ENCODE measurements around the gene AP3S2. TPM values are rescaled to one million over a fixed set of nuclear protein-coding genes. Genes with fewer than 3 reads are reported as not detected.
"Not testable (repeated sequence)": the region's sequence is repeated elsewhere in the genome, so short reads cannot be mapped to it uniquely, and the experiment has no call there.

Gene AP3S2
- total RNA-seq (30.3 TPM), polyA plus RNA-seq (12.2 TPM)
- long read RNA-seq, donor 1: 0 reads
- long read RNA-seq, donor 2: 0 reads
- long read RNA-seq, donor 3, full-length matches to known transcripts: 22 of 22 reads
- long read RNA-seq, donor 3, partial matches to known transcripts: 0 of 22 reads
- long read RNA-seq, donor 3, other reads (novel, unspliced or antisense): 0 of 22 reads
- long read RNA-seq, donor 4, full-length matches to known transcripts: 3 of 3 reads
- long read RNA-seq, donor 4, partial matches to known transcripts: 0 of 3 reads
- long read RNA-seq, donor 4, other reads (novel, unspliced or antisense): 0 of 3 reads
- long read RNA-seq, donor 5, full-length matches to known transcripts: 13 of 13 reads
- long read RNA-seq, donor 5, partial matches to known transcripts: 0 of 13 reads
- long read RNA-seq, donor 5, other reads (novel, unspliced or antisense): 0 of 13 reads
- long read RNA-seq, donor 6, full-length matches to known transcripts: 14 of 14 reads
- long read RNA-seq, donor 6, partial matches to known transcripts: 0 of 14 reads
- long read RNA-seq, donor 6, other reads (novel, unspliced or antisense): 0 of 14 reads
- long read RNA-seq, donor 7, full-length matches to known transcripts: 21 of 21 reads
- long read RNA-seq, donor 7, partial matches to known transcripts: 0 of 21 reads
- long read RNA-seq, donor 7, other reads (novel, unspliced or antisense): 0 of 21 reads
- long read RNA-seq, donor 8, full-length matches to known transcripts: 2 of 2 reads
- long read RNA-seq, donor 8, partial matches to known transcripts: 0 of 2 reads
- long read RNA-seq, donor 8, other reads (novel, unspliced or antisense): 0 of 2 reads
- long read RNA-seq, donor 9, full-length matches to known transcripts: 9 of 9 reads
- long read RNA-seq, donor 9, partial matches to known transcripts: 0 of 9 reads
- long read RNA-seq, donor 9, other reads (novel, unspliced or antisense): 0 of 9 reads
- long read RNA-seq, donor 10, full-length matches to known transcripts: 8 of 8 reads
- long read RNA-seq, donor 10, partial matches to known transcripts: 0 of 8 reads
- long read RNA-seq, donor 10, other reads (novel, unspliced or antisense): 0 of 8 reads

DNA sequence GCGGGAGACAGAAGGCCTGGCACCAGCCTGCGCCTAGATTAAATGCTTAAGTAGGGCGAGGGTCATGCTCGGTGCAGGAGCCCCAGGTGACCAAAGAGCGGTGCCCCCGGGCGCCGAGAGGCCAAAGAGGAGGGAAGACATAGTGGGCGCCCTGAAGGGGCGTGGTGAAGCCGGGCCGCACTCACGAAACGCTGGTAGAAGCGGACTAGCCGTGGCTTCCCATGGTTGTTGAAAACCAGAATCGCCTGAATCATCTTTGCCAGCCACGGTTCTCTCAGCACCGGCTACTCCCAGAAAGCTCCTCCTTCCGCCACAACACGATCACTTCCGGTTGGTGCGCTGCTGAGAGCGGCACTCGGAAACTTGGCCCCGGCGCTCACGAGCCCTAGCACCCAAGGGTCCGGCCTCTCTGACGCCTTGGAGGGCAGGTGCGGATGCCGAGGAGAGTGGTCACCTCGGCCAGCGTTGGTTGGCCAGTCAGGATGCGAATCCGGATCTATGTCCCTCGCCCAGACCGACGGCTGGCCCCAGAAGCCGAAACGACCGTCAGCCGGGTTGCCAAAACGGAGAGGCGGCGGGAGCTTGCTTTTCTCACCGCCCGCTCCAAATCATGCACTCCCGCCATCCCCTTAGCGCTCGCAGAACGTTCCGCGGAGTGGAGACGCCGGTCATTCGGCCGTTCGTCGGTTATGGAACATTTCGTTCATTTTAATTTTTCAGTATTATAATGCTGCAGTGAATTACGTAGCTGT is at the start of gene AP3S2:
Gene AP3S2 (minus strand): TSS at position 299 of the 752 bp plus-strand sequence. CDS start 45 bp downstream, at position 254.
- Histone ChIP-seq H3K36me3 (ENCODE audit: control insufficient read depth in 2 of 2, insufficient read depth in 2 of 2, low read length in 1 of 2) (peaks cover 1 to 2% of the 10 kb centered on the region in 2 donors), H3K27ac (ENCODE audit: low read depth in 1 of 2, low read length in 1 of 2) (peak within 1 kb of the TSS; percentile 87 to 95), H3K4me1 (ENCODE audit: control insufficient read depth in 2 of 2, insufficient read depth in 2 of 2, low read length in 2 of 2) (peaks cover 2 to 10% of the 10 kb centered on the region in 2 donors), H3K4me3 (ENCODE audit: low read length in 2 of 2) (peak within 1 kb of the TSS; percentile 95 to 99), H3K9me3 (ENCODE audit: control insufficient read depth in 2 of 2, insufficient read depth in 1 of 2, low read length in 1 of 2) (no peaks in the 10 kb centered on the region), H3K27me3 (ENCODE audit: control insufficient read depth in 2 of 2, insufficient read depth in 1 of 2, low read length in 1 of 2) (peaks cover 0 to 2% of the 10 kb centered on the region in 2 donors)
- peak; percentile 82 to 96 (median 89) for DNase-seq (ENCODE audit: low read depth in 6 of 9, low spot score in 9 of 9)
- WGBS: under 1% methylated on average over 62 of the region's 62 CpGs

DNA sequence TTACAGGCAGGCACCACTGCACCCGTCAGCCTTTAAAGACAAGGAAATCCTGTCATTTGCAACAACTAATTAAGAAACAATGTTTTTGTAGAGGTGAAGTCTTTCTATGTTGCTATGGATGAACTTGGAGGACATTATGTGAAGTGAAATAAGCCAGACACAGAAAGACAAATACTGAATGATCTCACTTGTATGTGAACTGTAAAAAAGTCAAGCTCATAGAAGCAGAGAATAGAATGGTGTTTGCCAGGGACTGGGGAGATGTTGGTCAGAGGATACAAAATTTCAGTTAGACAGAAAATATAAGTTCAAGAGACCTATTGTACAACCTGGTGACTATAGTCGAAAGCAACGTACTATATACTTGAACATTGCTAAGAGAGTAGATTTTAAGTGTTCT is 46.1 kb upstream of the AP3S2 start:
- 98% methylated on average over 3 of the region's 3 CpGs for WGBS
- no peak for DNase-seq (ENCODE audit: low read depth in 6 of 9, low spot score in 9 of 9)
- Histone ChIP-seq H3K36me3 (ENCODE audit: control insufficient read depth in 2 of 2, insufficient read depth in 2 of 2, low read length in 1 of 2) (no peaks in the 10 kb centered on the region), H3K9me3 (ENCODE audit: control insufficient read depth in 2 of 2, insufficient read depth in 1 of 2, low read length in 1 of 2) (no peaks in the 10 kb centered on the region), H3K4me1 (ENCODE audit: control insufficient read depth in 2 of 2, insufficient read depth in 2 of 2, low read length in 2 of 2) (peaks cover 4 to 17% of the 10 kb centered on the region in 2 donors), H3K27ac (ENCODE audit: low read depth in 1 of 2, low read length in 1 of 2) (no peak overlapping the region), H3K4me3 (ENCODE audit: low read length in 2 of 2) (no peak overlapping the region), H3K27me3 (ENCODE audit: control insufficient read depth in 2 of 2, insufficient read depth in 1 of 2, low read length in 1 of 2) (no peaks in the 10 kb centered on the region)

DNA sequence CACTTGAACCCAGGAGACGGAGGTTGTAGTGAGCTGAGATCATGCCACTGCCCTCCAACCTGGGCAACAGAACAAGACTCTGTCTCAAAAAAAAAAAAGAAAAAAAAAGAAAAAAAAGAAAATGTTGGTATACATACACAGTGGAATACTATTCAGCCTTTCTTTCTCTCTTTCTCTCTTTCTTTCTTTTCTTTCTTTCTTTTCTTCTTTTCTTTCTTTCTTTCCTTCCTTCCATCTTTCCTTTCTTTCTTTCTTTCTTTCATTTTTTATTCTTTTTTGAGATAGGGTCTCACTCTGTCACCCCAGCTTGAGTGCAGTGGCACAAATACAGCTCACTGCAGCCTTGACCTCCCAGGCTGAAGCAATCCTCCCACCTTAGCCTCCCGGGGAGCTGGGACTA is 45.6 kb upstream of the AP3S2 start:
- not testable (repeated sequence) for H3K36me3 ChIP-seq (ENCODE audit: control insufficient read depth in 2 of 2, insufficient read depth in 2 of 2, low read length in 1 of 2); H3K27me3 ChIP-seq (ENCODE audit: control insufficient read depth in 2 of 2, insufficient read depth in 1 of 2, low read length in 1 of 2); H3K4me3 ChIP-seq (ENCODE audit: low read length in 2 of 2); DNase-seq (ENCODE audit: low read depth in 6 of 9, low spot score in 9 of 9); H3K27ac ChIP-seq (ENCODE audit: low read depth in 1 of 2, low read length in 1 of 2); H3K9me3 ChIP-seq (ENCODE audit: control insufficient read depth in 2 of 2, insufficient read depth in 1 of 2, low read length in 1 of 2)
- 96% methylated on average over 2 of the region's 2 CpGs for WGBS
- H3K4me1 ChIP-seq (ENCODE audit: control insufficient read depth in 2 of 2, insufficient read depth in 2 of 2, low read length in 2 of 2): peaks cover 4 to 17% of the 10 kb centered on the region in 2 donors

DNA sequence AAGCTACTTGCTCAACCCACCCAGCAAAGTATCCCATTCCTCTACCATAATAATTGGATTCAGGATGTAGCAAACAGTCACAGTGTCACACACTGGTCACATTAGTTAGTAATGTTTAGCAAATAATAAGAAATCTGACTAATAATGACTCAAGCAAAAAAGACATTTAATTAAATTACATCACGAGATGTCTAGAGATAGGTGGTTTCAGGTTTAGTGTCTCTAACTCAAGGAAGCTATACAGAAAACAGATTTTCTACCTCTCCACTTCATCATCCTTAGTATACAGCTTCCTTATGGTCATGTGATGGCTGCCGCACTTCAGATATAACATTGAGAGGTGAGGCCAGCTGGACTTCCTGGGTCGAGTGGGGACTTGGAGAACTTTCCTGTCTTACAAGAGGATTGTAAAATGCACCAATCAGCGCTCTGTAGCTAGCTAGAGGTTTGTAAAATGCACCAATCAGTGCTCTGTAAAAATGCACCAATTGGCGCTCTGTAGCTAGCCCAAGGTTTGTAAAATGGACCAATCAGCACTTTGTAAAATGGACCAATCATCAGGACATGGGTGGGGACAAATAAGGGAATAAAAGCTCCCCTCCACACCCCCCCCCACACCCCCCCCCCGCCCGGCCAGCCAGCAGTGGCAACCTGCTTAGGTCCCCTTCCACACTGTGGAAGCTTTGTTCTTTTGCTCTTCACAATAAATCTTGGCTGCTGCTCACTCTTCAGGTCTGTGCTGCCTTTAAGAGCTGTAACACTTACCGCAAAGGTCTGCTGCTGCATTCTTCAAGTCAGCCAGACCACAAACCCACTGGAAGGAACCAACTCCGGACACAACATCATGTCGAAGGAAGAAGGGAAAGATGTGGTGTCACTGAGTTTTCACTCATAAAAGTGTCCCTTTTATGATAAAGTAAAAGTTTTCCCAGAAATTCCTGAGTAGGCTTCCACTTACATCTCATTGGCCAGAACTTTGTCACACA is 43.9 kb upstream of the AP3S2 start:
- WGBS: 48% methylated on average over 10 of the region's 10 CpGs
- Histone ChIP-seq H3K27me3 (ENCODE audit: control insufficient read depth in 2 of 2, insufficient read depth in 1 of 2, low read length in 1 of 2) (no peaks in the 10 kb centered on the region), H3K4me1 (ENCODE audit: control insufficient read depth in 2 of 2, insufficient read depth in 2 of 2, low read length in 2 of 2) (peaks cover 4 to 17% of the 10 kb centered on the region in 2 donors), H3K9me3 (ENCODE audit: control insufficient read depth in 2 of 2, insufficient read depth in 1 of 2, low read length in 1 of 2) (no peaks in the 10 kb centered on the region), H3K36me3 (ENCODE audit: control insufficient read depth in 2 of 2, insufficient read depth in 2 of 2, low read length in 1 of 2) (no peaks in the 10 kb centered on the region), H3K4me3 (ENCODE audit: low read length in 2 of 2) (no peak overlapping the region), H3K27ac (ENCODE audit: low read depth in 1 of 2, low read length in 1 of 2) (no peak overlapping the region)
- DNase-seq (ENCODE audit: low read depth in 6 of 9, low spot score in 9 of 9): peak in 1 of 9 donors; percentile 12

DNA sequence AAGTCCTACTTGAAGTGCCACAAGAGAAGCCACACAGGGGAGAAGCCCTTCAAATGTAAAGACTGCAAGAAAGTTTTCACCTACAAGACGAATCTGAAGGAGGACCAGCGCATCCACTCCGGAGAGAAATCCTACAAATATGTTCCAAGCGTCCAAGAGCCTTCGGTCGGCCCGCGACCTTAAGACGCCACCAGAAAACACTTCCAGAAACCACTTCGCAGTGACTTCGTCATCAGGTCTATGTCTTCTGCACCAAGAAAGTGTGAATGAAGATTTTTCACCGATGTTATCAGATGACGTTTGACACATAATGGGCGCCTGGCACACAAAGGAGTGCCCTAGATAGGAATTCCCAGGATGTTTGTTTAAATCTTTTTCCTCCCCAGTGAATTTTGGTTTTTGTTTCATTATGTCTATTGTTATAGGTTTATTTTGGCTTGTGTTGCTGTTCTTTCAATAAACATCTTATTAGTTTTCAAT is 43.0 kb upstream of the AP3S2 start:
- no peak overlapping the region for H3K27ac ChIP-seq (ENCODE audit: low read depth in 1 of 2, low read length in 1 of 2)
- no peaks in the 10 kb centered on the region for H3K27me3 ChIP-seq (ENCODE audit: control insufficient read depth in 2 of 2, insufficient read depth in 1 of 2, low read length in 1 of 2)
- no peaks in the 10 kb centered on the region for H3K9me3 ChIP-seq (ENCODE audit: control insufficient read depth in 2 of 2, insufficient read depth in 1 of 2, low read length in 1 of 2)
- no peak for DNase-seq (ENCODE audit: low read depth in 6 of 9, low spot score in 9 of 9)
- H3K4me1 ChIP-seq (ENCODE audit: control insufficient read depth in 2 of 2, insufficient read depth in 2 of 2, low read length in 2 of 2): peaks cover 4 to 17% of the 10 kb centered on the region in 2 donors
- no peak overlapping the region for H3K4me3 ChIP-seq (ENCODE audit: low read length in 2 of 2)
- 93% methylated on average over 14 of the region's 14 CpGs for WGBS
- H3K36me3 ChIP-seq (ENCODE audit: control insufficient read depth in 2 of 2, insufficient read depth in 2 of 2, low read length in 1 of 2): no peaks in the 10 kb centered on the region

DNA sequence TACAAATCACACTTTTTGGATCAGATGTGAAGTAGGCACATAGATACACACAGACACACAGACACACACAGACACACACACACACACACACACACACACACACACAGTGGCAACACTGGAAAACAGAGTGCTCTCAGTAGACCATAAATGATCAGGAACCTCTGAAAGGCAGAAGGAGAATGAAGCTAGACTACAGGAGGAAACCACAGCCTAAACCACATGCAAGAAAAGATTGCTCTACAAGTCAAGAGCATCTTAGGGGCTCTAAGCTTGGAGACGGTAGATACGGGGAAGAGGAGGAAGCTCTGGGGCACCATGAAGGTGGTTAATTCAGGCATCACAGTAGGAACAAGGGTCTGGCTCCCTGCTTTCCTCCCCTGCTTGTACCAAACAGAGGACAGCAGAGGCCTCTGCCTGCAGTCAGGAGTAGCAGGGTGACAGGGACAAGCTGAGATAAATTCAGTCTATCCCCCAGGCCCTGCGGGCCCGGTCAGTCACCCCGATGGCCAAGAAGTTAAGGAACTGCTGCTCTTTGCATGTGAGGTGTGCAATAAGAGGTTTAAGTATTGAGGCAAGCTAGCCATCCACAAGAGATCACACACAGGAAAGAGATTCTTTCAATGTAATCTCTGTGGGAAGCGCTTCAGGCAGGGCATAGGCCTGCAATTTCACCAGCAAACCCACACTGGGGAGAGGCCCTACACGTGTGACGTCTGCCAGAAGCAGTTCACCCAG is 42.4 kb upstream of the AP3S2 start:
- H3K36me3 ChIP-seq (ENCODE audit: control insufficient read depth in 2 of 2, insufficient read depth in 2 of 2, low read length in 1 of 2): no peaks in the 10 kb centered on the region
- peak overlapping the region in 1 of 2 donors; percentile 63 for H3K27ac ChIP-seq (ENCODE audit: low read depth in 1 of 2, low read length in 1 of 2)
- H3K9me3 ChIP-seq (ENCODE audit: control insufficient read depth in 2 of 2, insufficient read depth in 1 of 2, low read length in 1 of 2): no peaks in the 10 kb centered on the region
- H3K4me3 ChIP-seq (ENCODE audit: low read length in 2 of 2): no peak overlapping the region
- peak; percentile 65 to 93 (median 81) for DNase-seq (ENCODE audit: low read depth in 6 of 9, low spot score in 9 of 9)
- peaks cover 4 to 17% of the 10 kb centered on the region in 2 donors for H3K4me1 ChIP-seq (ENCODE audit: control insufficient read depth in 2 of 2, insufficient read depth in 2 of 2, low read length in 2 of 2)
- WGBS: 39% methylated on average over 8 of the region's 8 CpGs
- no peaks in the 10 kb centered on the region for H3K27me3 ChIP-seq (ENCODE audit: control insufficient read depth in 2 of 2, insufficient read depth in 1 of 2, low read length in 1 of 2)

DNA sequence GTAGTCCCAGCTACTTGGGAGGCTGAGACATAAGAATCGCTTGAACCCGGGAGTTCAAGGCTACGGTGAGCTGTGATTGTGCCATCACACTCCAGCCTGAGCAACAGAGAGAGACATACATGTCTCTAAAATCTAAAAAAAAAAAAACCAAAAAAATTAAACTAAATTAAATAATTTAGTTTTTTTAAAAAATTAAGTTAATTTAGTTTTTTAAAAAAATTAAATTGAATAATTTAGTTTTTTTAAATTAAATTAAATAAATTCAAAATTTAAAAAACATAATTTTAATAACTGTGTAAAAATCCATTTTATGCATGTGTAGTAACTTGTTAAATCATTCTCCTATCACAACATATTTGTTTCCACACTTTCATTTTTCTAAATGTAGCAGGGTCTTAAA is 39.1 kb upstream of the AP3S2 start:
- Histone ChIP-seq H3K4me1 (ENCODE audit: control insufficient read depth in 2 of 2, insufficient read depth in 2 of 2, low read length in 2 of 2) (peaks cover 4 to 17% of the 10 kb centered on the region in 2 donors), H3K36me3 (ENCODE audit: control insufficient read depth in 2 of 2, insufficient read depth in 2 of 2, low read length in 1 of 2) (no peaks in the 10 kb centered on the region), H3K4me3 (ENCODE audit: low read length in 2 of 2) (no peak overlapping the region), H3K27ac (ENCODE audit: low read depth in 1 of 2, low read length in 1 of 2) (no peak overlapping the region), H3K9me3 (ENCODE audit: control insufficient read depth in 2 of 2, insufficient read depth in 1 of 2, low read length in 1 of 2) (no peaks in the 10 kb centered on the region), H3K27me3 (ENCODE audit: control insufficient read depth in 2 of 2, insufficient read depth in 1 of 2, low read length in 1 of 2) (no peaks in the 10 kb centered on the region)
- no peak for DNase-seq (ENCODE audit: low read depth in 6 of 9, low spot score in 9 of 9)
- 99% methylated on average over 3 of the region's 3 CpGs for WGBS

Measured in thymus (tissue), 14 donors.